Kidney tubule cell (primary cell): ENCODE measurements around the gene TMEM178B.
"Not testable (repeated sequence)": the region's sequence is repeated elsewhere in the genome, so short reads cannot be mapped to it uniquely, and the experiment has no call there.

Source experiments
- DNase-seq: peaks from one replicate; pipeline ENCODE4 v3.0.0-alpha.2; 2018; ENCODE audit warnings: low spot score

TMEM178B gene

DNA sequence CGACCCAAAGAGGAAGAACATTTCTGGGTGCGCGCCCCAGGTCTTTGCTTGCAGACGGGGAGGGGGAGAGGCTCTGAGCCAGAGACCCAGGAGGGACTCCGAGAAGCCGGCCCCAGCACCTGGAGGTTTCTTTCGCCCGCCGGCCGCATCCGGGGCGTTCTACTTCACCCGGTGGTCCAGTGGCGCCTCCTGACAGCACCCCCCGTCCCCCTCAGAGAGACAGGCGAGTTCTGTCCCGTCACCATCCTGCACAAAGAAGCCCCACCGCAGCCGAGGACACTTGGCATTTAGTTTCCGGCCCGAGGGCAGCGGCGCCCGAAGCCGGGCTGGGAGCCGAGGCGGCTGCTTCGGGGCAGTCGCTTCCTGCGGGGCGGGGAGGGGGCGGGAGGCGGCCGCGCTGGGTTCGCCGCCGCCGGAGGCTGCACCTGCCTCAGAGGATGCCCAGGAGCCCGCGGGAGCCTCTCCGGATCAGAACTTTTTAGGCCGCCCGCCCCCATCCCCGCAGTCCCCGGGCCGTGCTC, at the start of gene TMEM178B:
Gene TMEM178B (plus strand): TSS at position 424 of the 521 bp plus-strand sequence.
- peak; percentile 49 for DNase-seq

GRCh38 chr7:141024668-141025067, 49.2 kb upstream of the TMEM178B start:
- no peak for DNase-seq

DNA sequence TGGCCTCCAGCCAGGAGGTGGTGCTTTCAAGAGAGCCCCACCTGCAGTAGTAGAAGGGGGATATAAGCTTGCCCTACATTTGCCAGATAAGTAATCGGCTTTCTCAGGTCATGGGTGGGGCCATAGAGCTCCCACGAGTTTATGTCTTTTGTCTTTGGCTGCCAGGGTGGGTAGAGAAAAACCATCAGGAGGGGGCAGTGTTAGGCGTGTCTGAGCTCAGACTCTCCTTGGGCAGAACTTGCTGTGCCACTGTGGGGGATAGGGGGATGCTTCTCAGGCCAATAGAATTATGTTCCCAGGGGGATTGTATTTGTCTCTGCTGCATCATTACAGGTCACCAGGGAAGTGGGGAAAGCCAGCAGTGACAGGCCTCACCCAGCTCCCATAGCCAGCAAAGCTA, 46.8 kb upstream of the TMEM178B start:
- DNase-seq = no peak

- no peak for DNase-seq
Measured at GRCh38 chr7:141028767-141029166, 45.1 kb upstream of the TMEM178B start.

DNA sequence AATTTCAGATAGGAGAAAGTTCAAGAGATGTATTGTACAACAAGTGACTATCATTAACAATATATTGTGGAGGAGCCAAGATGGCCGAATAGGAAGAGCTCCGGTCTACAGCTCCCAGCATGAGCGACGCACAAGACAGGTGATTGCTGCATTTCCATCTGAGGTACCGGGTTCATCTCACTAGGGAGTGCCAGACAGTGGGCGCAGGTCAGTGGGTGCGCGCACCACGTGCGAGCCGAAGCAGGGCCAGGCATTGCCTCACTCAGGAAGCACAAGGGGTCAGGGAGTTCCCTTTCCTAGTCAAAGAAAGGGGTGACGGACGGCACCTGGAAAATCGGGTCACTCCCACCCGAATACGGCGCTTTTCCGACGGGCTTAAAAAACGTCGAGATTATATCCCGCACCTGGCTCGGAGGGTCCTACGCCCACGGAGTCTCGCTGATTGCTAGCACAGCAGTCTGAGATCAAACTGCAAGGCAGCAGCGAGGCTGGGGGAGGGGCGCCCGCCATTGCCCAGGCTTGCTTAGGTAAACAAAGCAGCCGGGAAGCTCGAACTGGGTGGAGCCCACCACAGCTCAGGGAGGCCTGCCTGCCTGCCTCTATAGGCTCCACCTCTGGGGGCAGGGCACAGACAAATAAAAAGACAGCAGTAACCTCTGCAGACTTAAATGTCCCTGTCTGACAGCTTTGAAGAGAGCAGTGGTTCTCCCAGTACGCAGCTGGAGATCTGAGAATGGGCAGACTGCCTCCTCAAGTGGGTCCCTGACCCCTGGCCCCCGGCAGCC, 41.1 kb upstream of the TMEM178B start:
- not testable (repeated sequence) for DNase-seq

GRCh38 chr7:141038100-141038499, 35.8 kb upstream of the TMEM178B start:
- not testable (repeated sequence) for DNase-seq

DNA sequence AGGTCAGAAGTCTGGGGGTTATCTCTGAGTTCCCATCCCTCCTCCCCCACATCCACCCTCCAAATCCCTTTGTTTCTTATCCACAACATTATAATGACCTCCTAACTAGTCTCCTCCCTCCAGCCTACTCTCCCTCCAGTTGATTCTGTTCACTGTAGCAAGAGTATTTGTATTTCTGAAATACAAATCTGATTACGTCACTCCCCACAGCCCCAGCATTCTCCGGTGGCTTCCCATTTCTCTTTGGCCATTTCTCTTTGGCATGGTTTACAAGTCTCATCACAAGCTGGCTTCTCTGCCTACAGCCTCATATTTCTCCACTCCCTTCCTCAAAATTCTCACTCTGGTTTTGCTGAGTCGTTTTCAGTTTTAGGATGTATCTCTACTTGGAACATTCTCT, 34.5 kb upstream of the TMEM178B start:
- peak; percentile 72 for DNase-seq

DNA sequence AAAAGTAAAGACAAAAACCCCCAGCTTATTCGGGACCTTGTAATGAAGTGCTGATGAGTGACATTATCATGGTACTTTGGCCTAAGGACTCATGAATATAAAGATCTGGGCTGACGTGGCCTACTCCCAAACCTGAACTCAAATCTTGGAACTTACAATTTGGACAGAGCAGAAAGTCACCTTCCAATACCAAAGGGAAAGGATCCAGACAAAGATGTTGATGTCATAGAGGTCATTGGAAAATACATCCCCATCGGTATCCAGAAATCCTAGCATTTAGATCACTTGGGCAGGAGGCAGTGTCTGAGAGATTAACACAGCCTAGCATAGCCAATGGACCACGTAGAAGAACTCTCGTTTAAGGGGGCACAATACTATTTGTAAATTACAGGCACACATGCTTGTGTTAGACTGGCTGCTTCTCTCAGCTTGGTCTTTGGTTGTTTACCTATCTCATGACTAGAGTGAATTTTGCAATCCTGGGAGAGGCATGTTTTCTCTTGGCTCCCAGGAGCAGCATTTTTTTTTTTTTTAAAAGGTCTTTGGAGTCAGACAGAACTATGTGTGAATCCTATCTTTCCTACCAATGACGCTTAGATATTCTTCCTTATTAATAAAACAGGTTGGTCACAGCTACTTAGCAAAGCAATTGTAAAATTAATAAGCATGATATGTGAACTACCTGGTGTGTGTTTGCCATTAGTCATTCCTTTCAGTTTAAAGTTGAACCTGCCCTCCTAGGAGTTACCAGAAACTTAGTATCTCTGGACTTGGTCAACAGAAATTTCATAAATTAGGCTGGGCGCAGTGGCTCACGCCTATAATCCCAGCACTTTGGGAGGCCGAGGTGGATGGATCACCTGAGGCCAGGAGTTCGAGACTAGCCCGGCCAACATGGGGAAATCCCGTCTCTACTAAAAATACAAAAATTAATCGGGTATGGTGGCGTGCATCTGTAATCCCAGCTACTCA, 31.4 kb upstream of the TMEM178B start:
- peak; percentile 50 for DNase-seq

DNA sequence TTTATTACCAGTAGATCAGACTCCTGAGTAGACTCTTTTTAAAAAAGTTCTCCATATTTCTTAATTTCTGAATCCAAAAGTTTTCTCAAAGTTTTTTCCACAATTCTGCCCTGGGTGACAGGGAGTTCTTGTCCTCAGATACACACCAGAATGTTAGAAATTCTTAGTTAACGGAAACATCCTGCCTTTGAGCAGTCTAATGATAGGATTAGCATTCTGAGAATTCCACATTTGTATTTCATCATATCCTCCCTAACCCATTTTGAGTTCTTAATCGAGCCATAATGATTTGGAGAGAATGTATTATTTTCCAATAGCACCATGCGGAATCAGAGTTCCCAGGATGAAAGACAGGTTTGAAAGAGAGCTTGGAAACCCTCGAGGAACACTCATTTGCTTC, 30.2 kb upstream of the TMEM178B start:
- DNase-seq = peak; percentile 32

GRCh38 chr7:141045126-141045841, 28.6 kb upstream of the TMEM178B start:
- DNase-seq = peak; percentile 99

GRCh38 chr7:141045842-141046620, 27.8 kb upstream of the TMEM178B start:
- peak; percentile 98 for DNase-seq

- DNase-seq = peak; percentile 93
Measured at GRCh38 chr7:141053626-141054025, 20.2 kb upstream of the TMEM178B start.

DNA sequence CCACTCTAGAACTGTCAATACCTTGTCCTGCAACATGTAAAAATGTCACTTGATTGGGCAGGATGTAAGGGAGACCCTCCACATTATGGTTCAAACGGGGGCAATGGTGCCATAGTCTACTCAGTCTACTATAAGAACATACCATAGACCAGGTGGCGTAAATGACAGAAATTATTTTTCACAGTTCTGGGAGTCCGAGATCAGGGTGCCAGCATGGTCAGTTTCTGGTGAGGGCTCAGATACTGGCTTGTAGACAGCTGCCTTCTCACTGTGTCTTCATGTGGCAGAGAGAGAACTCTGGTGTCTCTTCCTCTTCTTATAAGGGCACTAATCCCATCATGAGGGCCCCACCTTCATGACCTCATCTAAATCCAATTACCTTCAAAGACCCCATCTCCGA, 18.7 kb upstream of the TMEM178B start:
- no peak for DNase-seq

GRCh38 chr7:141057788-141058187, 16.1 kb upstream of the TMEM178B start:
- no peak for DNase-seq

DNA sequence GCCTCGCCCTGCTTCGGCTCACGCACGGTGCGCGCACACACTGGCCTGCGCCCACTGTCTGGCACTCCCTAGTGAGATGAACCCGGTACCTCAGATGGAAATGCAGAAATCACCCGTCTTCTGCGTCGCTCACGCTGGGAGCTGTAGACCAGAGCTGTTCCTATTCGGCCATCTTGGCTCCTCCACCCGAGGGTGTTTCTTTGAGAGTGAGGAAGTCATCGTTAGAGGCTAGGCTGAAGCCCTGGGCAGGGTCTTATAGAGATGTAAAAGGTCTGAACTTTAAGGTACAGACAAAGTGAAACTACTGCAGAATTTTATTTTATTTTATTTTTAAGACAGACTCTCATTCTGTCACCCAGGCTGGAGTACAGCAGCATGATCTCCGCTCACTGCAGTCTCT, 6.0 kb upstream of the TMEM178B start:
- not testable (repeated sequence) for DNase-seq

GRCh38 chr7:141071260-141071854, 2.5 kb upstream of the TMEM178B start:
- DNase-seq = peak; percentile 74

DNA sequence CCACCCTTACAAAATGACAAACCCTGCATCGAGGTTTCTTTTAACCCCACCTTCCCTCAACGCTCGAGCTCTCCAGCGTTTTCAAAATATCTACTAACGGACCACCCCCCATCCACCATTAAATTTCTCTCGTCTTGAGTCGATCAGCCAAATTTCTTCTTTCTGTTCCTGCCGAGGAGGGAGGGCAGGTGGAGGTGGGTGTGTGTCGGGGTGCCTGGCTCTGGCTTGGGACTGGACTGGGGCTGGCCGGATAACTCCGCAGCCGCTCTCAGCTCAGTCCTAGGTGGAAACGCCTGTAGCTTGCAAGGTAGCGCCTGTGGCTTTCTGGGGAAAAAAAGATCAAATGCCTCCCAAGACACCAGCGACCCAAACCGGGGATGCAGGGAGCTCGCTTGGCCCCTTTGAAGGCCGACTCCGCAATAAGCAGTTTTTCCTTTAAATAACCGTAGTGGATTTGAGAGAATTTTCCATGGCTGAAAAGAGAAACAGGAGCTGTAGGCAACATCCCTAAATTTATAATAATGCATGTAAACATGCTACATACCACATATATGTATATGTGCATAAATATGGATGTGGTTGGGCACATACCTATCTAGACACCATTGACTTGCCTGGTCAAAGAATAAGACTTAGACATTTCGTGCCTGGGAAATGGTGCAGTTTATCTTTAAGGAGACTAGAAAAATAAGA, 1.9 kb upstream of the TMEM178B start:
- DNase-seq = no peak

DNA sequence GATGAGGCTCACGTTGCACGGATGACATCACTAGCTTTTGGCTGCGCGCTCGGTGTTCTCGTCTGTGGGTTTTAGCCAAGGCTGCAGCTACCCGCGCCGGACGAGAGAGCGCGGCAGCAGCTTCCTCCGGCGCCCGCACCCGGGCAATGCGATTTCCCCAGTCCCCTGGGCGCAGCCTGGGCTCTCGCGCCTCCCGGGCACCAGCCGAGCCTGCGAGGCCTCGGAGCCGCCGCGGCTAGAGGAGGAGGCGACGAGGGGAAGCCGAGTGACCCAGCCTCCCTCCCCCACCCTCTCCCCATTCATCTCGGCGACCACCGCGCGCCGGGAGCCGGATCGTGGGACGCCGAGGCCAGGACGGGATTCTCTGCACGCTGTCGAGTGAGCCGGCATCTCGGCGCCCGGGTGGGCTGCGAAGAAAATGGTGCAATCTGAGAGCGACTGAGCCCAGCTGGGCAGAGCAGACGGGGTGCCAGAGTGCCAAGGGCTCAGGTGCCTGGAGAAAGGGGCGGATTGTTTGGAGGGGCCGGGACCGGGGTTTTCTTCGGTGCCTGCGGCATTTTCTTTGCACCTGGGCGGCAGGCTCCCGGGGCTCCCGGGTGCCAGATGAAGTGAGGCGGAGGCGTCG, 1.2 kb upstream of the TMEM178B start:
- peak; percentile 91 for DNase-seq

GRCh38 chr7:141073173-141073640, 657 bp upstream of the TMEM178B start:
- peak; percentile 81 for DNase-seq
